ENCODE results near the gene PPP1R16B.

- peak; percentile 55 for TF ChIP-seq PBX3 (IDR thresholded peaks at IDR 0.05; ENCODE audit: insufficient replicate concordance, low read depth, low read length)
- peak; percentile 94 for TF ChIP-seq PAX5 (IDR thresholded peaks at IDR 0.05; ENCODE audit: borderline replicate concordance, low read depth, low read length)
- no peak for TF ChIP-seq GABPA (IDR thresholded peaks at IDR 0.05; ENCODE audit: low read depth)
Measured at GRCh38 chr20:38863024-38863851, 57.7 kb downstream of the PPP1R16B start.

Data from GM12878 (cell line).